HUES6 (cell line): ENCODE data around the gene CACNG4.

Experiments used
- H3K27ac ChIP-seq: 2 replicates; pipeline ENCODE4 v1.7.0; 2013; ENCODE audit warnings: low read depth, mild to moderate bottlenecking, low read length, inconsistent platforms
- H3K27me3 ChIP-seq: 2 replicates; pipeline ENCODE4 v1.6.1; 2013; ENCODE audit warnings: low read length; ENCODE audit not compliant: control insufficient read depth, insufficient read depth
- H3K36me3 ChIP-seq: 2 replicates; pipeline ENCODE4 v1.6.1; 2013; ENCODE audit warnings: low read length; ENCODE audit not compliant: control insufficient read depth, insufficient read depth
- H3K4me1 ChIP-seq: 2 replicates; pipeline ENCODE4 v1.6.1; 2013; ENCODE audit warnings: low read length; ENCODE audit not compliant: control insufficient read depth, insufficient read depth
- H3K4me3 ChIP-seq: 2 replicates; pipeline ENCODE4 v1.5.1; 2013; ENCODE audit warnings: low read depth, low read length
- H3K9ac ChIP-seq: one replicate; pipeline ENCODE4 v1.6.1; 2013; ENCODE audit warnings: mild to moderate bottlenecking, low read length
- H3K9me3 ChIP-seq: 2 replicates; pipeline ENCODE4 v1.6.1; 2013; ENCODE audit warnings: low read depth, low read length; ENCODE audit not compliant: control insufficient read depth, insufficient read depth

Gene CACNG4

DNA sequence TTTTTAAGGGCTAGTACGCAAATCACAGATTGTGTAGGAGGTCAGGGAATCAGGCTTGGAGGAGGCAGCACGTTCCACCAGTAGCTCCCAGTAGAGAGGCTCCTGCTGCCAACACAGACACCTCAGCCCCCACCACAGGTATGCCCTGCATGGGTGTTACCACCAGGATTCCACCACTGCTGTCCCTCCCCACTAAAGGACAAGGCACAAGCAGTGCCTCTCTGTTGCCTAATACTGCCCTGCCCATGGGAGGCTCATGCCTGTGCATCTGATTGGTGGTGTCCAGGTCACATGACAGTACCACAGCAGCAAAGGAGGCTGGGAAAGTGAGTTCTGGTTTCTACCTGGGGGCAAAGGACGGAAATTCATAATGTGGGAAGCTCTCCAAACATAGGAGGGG is 33.6 kb upstream of the CACNG4 start:
- H3K9me3 ChIP-seq = peaks cover 9% of the 10 kb centered on the region
- no peak overlapping the region for H3K9ac ChIP-seq
- H3K4me3 ChIP-seq = no peak overlapping the region
- no peaks in the 10 kb centered on the region for H3K36me3 ChIP-seq
- no peaks in the 10 kb centered on the region for H3K4me1 ChIP-seq
- no peaks in the 10 kb centered on the region for H3K27me3 ChIP-seq
- H3K27ac ChIP-seq = no peak overlapping the region

DNA sequence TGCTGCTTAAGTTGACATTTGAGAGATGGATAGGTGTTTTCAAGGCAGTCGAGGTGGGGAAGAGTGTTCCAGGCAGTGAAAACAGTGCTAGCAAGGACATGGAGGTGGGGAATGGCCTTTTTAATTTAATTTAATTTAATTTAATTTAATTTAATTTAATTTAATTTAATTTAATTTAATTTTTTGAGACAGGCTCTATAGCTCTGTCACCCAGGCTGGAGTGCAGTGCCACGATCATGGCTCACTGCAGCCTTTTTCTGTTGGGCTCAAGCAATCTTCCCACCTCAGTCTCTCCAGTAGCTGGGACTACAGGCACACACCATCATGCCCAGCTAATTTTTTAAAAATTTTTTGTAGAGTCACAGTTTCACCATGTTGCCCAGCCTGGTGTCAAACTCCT is 32.2 kb upstream of the CACNG4 start:
- Histone ChIP-seq H3K27ac (no peak overlapping the region), H3K4me1 (no peaks in the 10 kb centered on the region), H3K36me3 (no peaks in the 10 kb centered on the region), H3K9ac (no peak overlapping the region), H3K9me3 (peaks cover 23% of the 10 kb centered on the region), H3K27me3 (no peaks in the 10 kb centered on the region), H3K4me3 (no peak overlapping the region)

DNA sequence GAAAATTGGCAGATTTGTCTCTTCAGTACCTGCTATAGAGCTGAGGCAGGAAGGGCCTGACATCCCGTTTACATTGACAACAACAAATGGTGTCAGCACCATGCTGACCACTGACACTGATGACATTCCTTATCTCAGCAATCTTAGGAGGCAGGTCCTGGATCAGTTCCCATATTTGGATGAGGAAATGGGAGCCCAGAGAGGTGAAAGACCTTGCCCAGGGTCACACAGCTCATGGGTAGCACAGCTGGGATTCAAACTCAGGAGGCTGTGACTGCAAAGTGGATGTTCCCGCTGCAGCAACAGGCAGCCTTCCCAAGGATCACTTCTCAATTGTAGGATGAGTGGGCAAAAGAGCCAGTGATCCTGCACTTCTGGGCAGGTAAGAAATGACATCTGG is 30.5 kb upstream of the CACNG4 start:
- H3K36me3 ChIP-seq = no peaks in the 10 kb centered on the region
- H3K27me3 ChIP-seq = no peaks in the 10 kb centered on the region
- H3K9ac ChIP-seq = no peak overlapping the region
- no peaks in the 10 kb centered on the region for H3K4me1 ChIP-seq
- H3K27ac ChIP-seq = no peak overlapping the region
- peaks cover 40% of the 10 kb centered on the region for H3K9me3 ChIP-seq
- no peak overlapping the region for H3K4me3 ChIP-seq

DNA sequence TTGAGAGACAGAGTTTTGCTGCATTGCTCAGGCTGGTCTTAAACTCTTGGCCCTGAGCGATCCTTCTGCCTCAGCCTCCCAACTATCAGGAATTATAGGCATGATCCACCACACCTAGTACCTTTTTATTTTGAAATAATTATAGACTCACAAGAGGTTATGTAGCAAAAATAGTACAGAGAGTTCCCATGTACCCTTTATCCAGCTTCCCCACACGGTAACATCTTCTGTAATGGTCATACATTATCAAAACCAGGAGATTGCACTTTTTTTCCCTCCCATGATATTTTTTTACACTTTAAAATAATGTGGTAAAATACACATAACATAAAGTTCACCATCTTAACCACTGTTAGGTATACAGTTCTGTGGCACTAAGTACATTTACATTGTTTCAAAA is 28.8 kb upstream of the CACNG4 start:
- Histone ChIP-seq H3K27me3 (no peaks in the 10 kb centered on the region), H3K36me3 (no peaks in the 10 kb centered on the region), H3K27ac (no peak overlapping the region), H3K4me3 (no peak overlapping the region), H3K9me3 (peaks cover 41% of the 10 kb centered on the region), H3K4me1 (no peaks in the 10 kb centered on the region), H3K9ac (no peak overlapping the region)

GRCh38 chr17:66938656-66939055 is 25.9 kb upstream of the CACNG4 start:
- H3K4me3 ChIP-seq = no peak overlapping the region
- H3K27me3 ChIP-seq = no peaks in the 10 kb centered on the region
- H3K36me3 ChIP-seq = no peaks in the 10 kb centered on the region
- peaks cover 41% of the 10 kb centered on the region for H3K9me3 ChIP-seq
- no peak overlapping the region for H3K27ac ChIP-seq
- H3K4me1 ChIP-seq = peaks cover 9% of the 10 kb centered on the region
- H3K9ac ChIP-seq = no peak overlapping the region

DNA sequence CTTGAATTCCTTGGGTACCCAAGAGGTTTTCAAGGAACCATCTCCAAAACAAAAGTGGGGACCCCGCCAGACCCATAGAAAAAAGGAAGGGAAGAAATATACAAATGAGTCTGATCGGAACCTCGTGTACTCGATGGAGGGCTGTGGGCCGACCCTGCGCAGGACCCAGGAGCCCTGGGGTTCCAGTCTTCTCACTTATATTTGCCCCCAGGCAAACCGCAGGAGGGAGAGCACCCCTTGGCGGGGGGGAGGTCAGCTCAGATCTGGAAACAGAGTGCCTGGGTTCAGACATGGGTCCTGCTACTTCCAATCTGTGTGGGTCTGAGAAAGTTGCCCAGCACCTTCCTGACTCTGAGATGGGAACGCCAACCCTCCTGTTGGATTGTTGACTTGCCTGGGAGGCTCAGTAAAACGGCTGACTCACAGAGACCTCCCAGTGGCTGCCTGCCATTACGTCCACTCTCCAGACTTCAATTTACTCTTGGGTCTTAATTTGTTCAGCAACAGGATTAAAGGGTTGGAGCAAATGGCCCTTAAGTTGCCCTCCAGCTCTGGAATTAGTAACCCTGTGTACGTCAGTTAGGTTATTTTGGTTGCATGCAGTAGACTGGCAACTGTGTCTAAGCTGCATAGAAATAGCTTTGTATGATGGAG is 24.9 kb upstream of the CACNG4 start:
- H3K9me3 ChIP-seq = peaks cover 39% of the 10 kb centered on the region
- H3K4me1 ChIP-seq = peaks cover 19% of the 10 kb centered on the region
- no peaks in the 10 kb centered on the region for H3K36me3 ChIP-seq
- no peak overlapping the region for H3K9ac ChIP-seq
- no peak overlapping the region for H3K4me3 ChIP-seq
- H3K27me3 ChIP-seq = no peaks in the 10 kb centered on the region
- H3K27ac ChIP-seq = no peak overlapping the region

DNA sequence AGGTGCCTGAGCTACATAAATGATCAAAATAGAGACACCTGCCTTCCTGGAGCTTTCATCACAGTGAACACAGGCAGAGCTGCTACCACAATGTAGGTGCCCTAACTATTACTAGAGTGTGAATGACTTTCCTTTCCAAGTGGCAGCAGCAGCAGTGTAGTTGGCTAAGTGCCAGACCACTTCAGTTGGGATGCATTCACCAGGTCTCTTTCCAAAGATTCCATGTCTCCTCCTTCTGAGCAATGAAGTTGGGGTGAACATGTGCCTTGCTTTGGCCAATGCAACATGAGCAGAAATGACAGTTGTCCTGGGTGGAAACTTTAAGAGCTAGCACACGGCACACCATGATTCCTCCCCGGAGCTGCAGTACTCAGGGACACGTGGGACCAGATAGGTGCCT is 23.3 kb upstream of the CACNG4 start:
- no peaks in the 10 kb centered on the region for H3K27me3 ChIP-seq
- H3K36me3 ChIP-seq = no peaks in the 10 kb centered on the region
- no peak overlapping the region for H3K9ac ChIP-seq
- H3K9me3 ChIP-seq = peaks cover 29% of the 10 kb centered on the region
- H3K27ac ChIP-seq = no peak overlapping the region
- no peak overlapping the region for H3K4me3 ChIP-seq
- H3K4me1 ChIP-seq = peaks cover 23% of the 10 kb centered on the region

DNA sequence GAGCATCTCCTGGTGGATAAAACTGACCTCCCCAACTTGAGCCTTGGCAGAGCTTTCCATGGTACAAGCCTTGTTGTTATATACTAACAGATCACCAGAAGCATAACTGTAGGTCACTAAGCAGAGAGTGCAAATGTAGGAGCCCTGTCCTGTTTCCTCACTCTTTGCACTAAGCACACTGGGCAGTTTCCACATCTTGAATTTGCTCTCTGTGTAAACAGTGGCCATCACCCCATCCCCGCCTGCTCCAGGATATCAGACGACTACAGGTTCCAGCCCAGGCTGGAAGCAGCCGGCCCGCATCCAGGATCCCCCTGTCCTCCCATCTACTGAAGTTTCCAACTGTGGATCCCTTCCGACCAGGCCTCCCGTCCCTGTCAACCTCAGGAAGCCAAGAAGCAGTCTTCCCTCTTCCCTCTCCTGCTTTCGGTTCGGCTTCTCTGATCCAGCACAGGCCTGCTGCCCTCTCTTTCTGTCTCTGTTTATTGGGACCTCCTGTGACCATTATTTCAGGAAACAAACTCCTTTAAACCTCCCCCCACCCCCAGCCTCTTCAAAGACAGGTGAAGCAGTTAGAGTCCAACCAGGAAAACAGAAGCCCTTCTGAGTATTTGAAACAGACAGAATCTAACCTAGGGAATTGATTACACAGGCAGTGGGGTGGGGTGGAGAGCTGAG is 22.6 kb upstream of the CACNG4 start:
- Histone ChIP-seq H3K4me3 (no peak overlapping the region), H3K9ac (no peak overlapping the region), H3K9me3 (peaks cover 22% of the 10 kb centered on the region), H3K36me3 (no peaks in the 10 kb centered on the region), H3K27me3 (no peaks in the 10 kb centered on the region), H3K27ac (no peak overlapping the region), H3K4me1 (peaks cover 23% of the 10 kb centered on the region)

GRCh38 chr17:66942451-66943264 is 21.8 kb upstream of the CACNG4 start:
- no peak overlapping the region for H3K27ac ChIP-seq
- H3K27me3 ChIP-seq = no peaks in the 10 kb centered on the region
- H3K4me3 ChIP-seq = no peak overlapping the region
- no peaks in the 10 kb centered on the region for H3K36me3 ChIP-seq
- no peak overlapping the region for H3K9ac ChIP-seq
- H3K4me1 ChIP-seq = peaks cover 23% of the 10 kb centered on the region
- H3K9me3 ChIP-seq = peaks cover 15% of the 10 kb centered on the region

DNA sequence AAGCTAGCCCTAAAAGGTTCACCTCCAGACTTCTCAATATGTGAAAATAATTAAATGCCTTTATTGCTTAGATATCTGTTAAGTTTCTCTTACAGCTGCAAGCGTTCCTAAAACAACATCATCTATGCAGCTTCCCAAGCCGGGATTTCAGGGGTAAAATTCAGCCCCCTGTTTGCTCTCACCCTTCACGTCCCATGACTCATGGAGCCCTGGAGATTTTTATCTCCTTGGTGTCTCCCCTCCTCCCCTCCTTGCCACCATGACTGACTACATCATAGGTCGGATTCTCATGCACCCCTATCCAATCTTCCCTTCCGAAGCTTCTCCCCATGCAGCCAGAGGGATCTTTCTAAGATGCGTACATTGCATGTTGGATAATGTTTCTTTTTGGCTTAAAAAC is 21.0 kb upstream of the CACNG4 start:
- Histone ChIP-seq H3K27me3 (no peaks in the 10 kb centered on the region), H3K4me3 (no peak overlapping the region), H3K36me3 (no peaks in the 10 kb centered on the region), H3K9ac (no peak overlapping the region), H3K9me3 (peaks cover 7% of the 10 kb centered on the region), H3K4me1 (peaks cover 23% of the 10 kb centered on the region), H3K27ac (no peak overlapping the region)
